GM19023 (cell line): ENCODE data around the gene PRKCB.

Source experiments
- ATAC-seq: cut with Tn5 transposase; IDR thresholded peaks from one replicate; pipeline ENCODE4 v1.9.1; 2021; ENCODE audit warnings: mild to moderate bottlenecking, moderate library complexity; ENCODE audit not compliant: unreplicated experiment

The PRKCB gene

DNA sequence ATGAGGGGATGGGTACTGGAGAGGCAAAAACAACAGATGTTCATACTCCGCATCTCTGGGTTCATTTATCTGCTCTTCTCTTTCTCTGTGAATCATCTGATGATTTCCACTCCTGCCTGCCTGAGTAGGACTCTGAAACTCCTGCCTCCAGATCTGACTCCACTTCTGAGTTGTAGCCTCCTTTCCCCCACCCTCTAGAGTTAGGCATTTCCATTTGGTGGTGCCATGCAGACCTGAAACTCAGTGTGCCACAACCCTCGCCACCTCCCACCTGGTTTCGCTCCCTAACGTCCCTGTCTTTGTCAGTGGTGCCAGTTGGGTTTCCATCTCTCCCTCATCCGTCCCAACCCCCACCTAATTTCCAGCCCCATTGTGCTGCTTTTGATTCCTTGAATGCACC lies 126.2 kb downstream of the PRKCB start:
- ATAC-seq, result no peak

DNA sequence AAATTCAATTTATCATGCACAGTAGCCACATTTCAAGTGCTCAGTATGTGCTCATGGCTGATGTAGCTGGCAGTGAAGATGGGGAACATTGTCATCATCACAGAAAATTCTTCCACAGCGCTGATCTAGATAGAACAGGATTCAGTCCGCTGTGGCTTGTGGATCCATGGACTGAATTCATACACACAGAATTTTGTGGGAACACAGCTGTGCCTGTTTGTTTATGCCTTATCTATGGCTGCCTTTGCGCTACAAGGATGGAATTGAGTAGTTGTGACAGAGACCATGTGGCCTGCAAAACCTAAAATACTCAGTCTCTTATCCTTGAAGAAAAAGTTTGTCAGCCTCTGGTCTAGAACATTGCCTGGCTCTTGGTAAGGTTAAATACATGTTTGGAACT lies 128.4 kb downstream of the PRKCB start:
- ATAC-seq, result no peak

DNA sequence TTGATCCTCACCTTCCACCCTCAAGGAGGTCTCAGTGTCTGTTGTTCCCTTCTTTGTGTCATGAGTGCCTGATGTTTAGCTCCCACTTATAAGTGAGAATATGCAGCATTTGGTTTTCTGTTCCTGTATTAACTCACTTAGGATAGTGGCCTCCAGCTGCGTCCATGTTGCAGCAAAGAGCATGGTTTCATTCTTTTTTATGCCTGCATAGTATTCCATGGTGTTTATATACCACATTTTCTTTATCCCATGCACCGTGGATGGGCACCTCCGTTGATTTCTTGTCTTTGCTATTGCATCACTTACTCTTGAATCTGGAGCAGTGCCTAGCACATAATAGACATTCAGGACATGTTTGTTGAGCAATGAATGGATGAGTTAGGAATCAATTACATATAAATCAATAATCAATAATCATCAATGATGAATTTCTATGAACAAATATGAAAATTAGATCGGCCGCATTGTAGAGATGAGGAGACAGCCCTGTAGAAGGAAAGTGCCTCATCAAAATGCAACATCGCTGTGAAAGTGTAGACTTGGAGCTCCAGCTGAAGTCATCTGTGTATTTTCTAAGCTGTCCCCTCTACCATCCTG lies 129.5 kb downstream of the PRKCB start:
- ATAC-seq, result no peak

DNA sequence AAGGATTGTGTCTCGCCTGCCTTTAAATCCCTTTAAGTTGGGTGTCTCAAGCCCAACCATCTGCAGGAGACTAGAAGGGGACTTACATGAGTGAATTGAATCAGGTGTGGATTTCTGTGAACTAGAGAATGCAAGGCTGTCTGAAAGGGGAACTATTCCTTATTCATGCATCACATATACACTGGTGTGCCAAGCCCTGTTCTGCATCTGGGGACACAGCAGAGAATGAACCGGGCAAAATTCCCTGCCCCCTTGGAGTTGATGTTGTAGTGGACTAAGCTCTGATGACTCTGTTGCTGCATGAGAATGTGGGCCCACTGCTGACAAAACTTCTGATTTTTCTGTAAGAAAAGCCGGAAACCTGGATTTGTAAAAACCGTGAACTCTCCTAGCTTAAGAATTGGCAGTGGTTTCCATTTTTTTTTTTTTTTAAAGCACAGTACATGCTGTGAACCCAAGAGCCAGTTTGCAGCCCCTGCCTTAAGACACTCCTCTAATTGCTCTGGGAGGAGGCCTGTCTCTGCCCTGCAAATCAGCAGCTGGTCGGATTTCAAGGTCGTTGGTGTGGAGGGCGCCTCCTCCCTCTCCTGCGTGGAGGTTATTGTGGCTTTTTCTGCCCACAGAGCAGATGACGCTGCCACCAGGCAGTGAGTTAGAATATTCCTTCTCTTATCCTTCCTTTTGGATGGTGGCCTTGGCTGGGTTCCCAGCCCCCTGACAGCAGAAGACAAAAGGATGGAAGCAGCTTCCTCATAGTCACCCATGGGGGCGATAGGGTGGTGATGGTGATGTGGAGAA lies 131.0 kb downstream of the PRKCB start:
- ATAC-seq, result no peak

DNA sequence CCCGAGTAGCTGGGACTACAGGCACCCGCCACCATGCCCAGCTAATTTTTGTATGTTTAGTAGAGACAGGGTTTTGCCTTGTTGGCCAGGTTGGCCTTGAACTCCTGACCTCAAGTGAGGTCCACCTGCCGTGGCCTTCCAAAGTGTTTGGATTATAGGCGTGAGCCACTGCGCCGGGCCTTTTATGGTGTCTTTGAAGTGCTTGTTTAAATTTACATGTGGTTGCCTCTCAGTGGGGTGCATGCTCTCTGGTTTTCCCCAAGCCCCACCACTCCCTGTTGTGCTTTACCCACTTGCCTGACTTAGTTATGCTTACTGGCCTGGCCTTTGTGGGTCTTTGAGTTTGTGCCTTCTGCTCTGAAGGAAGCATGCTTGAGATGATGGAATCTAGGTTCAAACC lies 132.0 kb downstream of the PRKCB start:
- no peak for ATAC-seq

DNA sequence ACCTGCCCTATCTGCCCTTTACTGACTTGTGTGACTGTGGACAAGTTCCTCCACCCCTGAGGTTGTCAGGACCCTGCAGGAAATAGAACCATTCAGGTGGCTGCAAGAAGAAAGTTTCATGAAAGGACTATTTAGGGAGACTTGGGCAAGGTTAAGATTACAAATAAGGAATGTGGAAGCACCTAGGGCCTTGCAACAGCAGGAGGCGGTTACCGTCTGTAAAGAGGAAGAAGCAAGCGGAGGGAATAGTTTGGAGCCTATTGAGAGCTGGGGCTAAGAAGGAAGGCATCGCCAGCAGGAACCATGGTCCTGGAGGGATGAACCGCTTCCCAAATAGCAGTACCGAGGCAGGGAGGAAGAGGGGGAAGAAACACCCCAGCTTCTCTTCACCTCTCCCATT lies 132.4 kb downstream of the PRKCB start:
- ATAC-seq, result no peak

DNA sequence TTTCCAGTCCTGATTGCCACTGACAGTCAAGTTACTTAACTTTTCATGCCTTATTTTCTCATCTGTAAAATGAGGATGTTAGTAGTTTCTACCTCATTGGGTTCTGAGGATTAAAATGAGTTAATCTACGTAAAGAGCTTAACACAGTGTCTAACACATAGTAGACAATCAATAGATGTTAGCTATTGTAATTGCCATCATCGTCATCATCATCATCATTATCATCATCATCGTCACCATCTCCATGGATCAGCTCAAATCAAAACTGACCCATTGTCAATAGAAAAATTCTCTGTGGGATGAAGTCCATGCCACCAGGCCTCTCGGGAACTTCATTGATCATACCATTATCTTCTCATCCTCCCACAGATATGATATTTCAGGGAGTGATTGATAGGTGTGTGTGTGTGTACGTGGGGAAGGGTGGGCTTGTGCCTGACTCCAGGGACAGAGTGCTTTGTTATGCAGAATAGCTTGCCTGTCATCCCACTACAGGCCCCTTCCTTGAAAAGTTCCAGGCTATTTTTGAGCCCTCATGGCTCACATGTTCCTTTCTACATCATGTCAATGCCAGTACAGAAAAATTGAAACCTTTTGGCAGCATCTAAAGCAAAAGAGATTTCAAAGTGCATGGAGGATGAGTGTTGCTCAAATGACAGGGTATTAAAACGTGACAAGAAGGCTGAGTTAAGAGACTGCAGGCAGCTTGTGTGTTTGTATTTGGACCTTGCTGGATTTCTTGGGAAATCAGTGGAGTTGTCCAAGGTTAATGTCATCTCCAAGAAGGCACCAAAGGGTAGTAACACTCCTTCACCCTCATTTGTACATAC lies 133.9 kb downstream of the PRKCB start:
- ATAC-seq, result no peak

DNA sequence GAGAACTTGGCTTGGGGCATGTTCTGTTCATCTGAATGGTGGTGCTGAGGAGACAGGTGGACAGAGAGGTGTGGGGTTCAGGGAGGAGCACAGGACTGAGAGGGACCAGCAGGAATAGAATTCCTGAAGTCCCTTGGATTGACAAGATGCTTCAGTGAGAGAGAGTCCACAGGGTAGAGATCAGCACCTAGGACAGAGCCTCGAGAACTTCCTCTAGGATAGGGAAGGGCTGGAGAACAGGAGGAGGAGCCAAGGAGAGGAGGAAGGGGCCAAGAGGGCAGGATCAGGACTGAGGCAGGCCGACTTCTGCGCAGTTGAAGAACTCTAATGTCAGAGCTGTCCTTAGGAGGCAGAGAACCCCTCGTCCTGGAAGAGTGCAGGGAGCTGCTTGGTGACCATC lies 138.4 kb downstream of the PRKCB start:
- ATAC-seq, result no peak

DNA sequence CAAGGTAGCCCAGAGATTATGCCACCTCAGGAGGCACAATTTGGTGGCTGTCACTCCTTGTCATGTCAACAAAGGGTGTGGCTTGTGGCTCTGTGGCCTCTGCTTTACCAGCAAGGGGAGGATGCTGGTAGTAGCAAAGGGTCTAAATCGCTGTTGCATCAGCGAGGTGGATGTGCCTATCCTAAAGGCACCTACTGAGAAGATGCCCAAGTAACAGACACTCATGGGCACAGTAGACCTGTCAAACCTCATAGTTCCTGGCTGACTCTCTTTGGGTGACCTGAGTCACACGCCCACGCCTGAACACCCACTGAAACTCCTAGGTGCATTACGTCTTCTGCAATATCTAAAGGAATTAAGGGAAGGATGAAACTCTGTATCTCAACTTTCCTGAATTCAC lies 139.5 kb downstream of the PRKCB start:
- no peak for ATAC-seq

DNA sequence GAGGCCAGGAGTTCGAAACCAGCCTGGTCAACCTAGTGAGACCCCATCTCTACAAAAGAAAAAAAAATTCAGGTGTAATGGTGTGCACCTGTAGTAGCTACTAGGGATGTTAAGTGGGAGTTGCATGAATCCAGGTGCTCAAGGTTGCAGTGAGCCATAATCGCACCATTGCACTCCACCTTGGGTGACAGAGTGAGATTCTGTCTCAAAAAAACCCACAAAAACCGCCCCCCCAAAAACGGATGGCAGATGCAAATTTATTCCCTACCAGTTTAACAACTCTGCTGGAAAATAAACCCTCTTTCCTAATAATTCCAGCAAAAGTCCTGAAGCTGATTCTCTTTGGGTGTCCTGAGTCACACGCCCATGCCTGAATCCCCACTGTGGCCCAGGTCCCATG lies 140.3 kb downstream of the PRKCB start:
- ATAC-seq, result no peak

DNA sequence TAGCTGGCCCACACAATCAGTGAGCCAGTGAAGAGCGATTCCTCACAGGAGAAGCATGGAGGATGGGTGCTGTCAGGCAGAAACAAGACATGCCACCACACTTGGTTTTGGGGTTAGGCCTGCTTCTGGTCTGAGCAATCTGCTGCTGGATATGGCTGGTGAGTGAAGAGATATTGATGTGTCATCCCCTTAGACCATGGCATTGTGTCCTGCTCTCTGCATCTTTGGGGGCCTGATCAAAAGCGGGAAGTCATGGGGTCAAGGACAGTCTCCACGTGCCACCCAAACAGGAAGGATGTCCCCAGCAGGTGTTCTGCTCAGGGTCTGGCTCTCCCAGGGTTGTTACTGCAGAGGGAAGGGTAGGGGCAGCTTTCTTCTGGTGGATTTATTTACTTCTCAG lies 140.7 kb downstream of the PRKCB start:
- ATAC-seq, result no peak

DNA sequence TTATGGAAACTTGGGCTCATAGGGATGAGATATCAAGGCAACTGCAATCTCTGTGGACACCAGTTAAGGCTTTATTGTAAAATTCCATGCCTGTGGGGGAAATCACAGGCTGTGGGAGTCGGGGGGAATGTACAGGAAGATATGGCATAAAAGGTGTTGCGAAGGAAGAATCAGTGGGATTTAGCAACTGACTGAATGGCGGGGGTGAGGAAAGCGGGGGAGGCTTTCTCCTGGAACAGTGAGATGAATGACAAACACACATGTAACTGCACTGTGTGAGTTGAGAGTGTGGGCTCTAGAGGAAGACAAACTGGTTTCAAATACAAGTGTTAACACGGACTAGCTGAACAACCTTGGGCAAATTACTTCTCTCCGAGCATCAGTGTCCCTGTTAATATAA lies 143.7 kb downstream of the PRKCB start:
- no peak for ATAC-seq

DNA sequence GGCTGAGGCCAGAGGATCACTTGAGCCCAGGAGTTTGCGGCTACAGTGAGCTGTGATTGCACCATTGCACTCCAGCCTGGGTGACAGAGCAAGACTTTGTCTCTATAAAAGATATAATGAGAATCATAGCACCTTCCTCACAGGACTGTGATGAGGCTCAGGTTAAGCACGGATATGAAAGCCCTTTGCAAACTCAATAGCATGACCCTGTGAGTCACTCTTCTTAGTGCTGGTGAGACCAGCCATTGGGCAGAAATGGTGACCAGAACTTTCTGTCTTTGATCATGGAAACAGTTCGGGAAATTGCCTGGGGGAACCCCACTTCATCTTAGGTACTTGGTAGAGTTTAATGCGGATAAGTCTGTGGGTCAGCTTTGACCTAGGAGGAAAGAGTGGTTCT lies 144.2 kb downstream of the PRKCB start:
- no peak for ATAC-seq

DNA sequence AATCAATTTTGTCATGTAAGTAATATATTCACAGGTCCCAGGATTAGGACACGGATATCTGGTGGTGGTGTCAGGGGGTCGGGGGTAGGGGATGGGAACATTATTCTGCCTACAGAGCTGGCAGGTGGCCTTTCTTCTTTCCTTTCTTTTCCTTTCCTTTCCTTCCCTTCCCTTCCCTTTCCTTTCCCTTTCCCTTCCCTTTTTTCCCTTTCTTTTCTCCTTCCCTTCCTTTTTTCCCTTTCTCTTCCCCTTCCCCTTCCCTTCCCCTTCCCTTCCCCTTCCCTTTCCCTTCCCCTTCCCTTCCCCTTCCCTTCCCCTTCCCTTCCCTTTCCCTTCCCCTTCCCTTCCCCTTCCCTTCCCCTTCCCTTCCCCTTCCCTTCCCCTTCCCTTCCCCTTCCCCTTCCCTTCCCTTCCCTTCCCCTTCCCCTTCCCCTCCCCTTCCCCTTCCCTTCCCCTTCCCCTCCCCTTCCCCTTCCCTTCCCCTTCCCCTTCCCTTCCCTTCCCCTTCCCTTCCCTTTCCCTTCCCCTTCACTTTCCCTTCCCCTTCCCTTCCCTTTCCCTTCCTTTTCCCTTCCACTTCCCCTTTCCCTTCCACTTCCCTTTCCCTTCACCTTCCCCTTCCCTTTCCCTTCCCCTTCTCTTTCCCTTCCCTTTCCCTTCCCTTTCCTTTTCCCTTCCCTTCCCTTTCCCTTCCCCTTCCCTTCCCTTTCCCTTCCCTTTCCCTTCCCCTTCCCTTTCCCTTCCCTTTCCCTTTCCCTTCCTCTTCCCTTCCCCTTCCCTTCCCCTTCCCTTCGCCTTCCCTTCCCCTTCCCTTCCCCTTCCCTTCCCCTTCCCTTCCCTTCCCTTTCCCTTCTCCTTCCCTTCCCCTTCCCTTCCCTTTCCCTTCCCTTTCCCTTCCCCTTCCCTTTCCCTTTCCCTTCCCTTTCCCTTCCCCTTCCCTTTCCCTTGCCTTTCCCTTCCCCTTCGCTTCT lies 145.9 kb downstream of the PRKCB start:
- no peak for ATAC-seq

DNA sequence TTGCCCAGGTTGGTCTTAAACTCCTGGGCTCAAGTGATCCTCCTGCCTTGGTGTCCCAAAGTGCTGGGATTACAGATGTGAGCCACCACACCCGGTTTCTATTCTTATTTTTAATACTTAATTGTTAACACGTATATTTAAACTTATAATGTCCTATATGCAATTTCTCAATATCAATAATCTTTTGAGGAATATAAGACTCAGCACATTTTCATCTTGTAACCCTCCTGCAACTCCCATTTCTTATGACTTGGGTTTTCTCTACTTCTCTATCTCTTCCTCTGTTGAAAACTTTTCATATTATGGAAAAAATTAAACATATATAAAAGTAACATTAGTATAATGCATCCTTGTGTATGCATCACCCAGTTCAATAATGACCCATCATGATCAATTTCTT lies 150.7 kb downstream of the PRKCB start:
- ATAC-seq, result no peak

DNA sequence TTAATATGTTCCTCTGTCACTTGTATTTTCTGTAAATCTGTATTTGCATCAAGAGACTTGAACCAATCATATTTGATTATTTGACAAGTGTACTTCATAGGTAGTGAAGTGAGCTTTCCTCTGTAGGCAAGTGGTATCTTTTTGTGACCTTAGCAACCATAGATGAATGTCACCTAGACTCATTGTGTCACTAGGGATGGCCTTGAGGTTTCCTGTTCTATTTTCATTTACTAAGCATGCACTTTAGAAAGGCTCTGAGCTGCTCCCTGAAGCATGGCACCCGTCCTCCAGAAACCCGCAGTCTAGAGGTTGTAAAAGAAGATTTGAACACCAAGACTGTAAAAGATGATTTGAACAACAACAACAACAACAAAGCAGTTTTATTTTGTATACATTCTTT lies 151.7 kb downstream of the PRKCB start:
- peak; percentile 76 for ATAC-seq

DNA sequence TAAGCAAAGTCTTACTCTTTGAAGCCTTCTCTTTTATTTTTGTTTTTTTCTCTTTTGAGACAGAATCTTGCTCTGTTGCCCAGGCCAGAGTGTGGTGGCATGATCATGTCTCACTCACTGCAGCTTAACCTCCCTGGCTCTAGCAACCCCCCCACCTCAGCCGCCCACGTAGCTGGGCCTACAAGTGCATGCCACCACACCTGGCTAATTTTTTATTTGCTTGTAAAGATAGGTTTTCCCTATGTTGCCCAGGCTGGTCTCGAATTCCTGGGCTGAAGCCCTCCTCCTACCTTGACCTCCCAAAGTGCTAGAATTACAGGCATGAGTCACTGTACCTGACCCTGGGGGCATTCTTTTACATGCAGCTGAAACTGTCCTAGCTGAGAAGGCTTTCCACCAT lies 154.7 kb downstream of the PRKCB start:
- no peak for ATAC-seq

DNA sequence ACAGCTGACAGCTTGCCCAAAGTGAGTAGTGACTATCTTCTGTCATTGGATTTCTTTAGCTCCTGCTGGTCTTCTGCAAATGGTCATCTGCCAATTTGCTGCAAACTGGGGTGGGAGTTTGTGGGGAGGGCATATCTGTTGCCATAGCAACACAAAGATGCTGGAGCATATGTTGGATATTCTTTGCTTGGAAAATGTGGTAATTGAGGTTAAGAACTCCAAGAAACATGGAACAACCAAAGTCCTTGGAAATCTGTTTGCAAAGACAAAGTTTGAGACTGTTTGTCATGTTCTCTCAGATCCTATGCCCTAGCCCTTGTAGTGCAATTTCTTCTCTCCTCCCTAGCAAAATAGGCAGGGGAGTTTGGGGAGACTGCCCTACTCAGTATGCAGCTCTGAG lies 155.3 kb downstream of the PRKCB start:
- ATAC-seq, result no peak

DNA sequence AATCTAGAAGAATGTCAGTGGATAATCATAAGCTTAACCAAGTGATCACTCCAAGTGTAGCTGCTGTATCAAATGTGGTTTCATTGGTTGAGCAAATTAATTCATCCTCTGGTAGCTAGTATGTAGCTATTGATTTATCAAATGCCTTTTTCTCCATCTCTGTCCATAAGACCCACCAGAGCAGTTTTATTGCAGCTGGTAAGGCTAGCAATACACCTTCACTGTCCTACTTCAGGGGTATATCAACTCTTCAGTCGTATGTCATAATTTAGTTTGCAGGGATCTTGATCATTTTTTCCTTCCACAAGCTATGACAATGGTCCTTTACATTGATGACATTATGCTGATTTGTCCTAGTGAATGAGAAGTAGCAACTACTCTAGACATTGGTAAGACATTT lies 158.8 kb downstream of the PRKCB start:
- no peak for ATAC-seq

DNA sequence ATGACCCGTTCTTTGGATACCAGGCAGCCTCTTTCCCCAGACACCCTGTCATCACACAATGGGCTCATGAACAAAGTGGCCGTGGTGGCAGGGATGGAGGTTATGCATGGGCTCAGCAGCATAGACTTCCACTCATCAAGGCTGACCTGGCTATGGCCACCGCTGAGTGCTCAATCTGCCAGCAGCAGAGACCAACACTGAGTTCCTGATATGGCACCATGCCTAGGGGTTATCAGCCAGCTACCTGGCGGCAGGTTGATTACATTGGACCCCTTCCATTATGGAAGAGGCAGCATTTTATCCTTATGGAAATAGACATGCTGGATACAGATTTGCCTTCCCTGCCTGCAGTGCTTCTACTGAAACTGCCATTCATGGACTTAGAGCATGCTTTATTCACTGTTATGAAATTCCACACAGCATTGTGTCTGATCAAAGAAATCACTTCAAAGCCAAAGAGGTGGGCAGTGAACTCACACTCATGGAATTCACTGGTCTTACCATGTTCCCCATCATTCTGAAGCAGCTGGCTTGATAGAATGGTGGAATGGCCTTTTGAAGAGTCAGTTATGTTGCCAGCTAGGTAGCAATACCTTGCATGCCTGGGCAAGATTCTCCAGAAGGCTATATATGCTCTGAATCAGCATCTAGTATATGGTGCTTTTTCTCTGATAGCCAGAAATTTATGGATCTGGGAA lies 160.6 kb downstream of the PRKCB start:
- no peak for ATAC-seq
